ENCODE measurements around the gene SBNO2. TPM values are rescaled to one million over a fixed set of nuclear protein-coding genes. Genes with fewer than 3 reads are reported as not detected.

SBNO2 gene
- total RNA-seq, 1 donor from 2014 or later: 61.6 TPM

DNA sequence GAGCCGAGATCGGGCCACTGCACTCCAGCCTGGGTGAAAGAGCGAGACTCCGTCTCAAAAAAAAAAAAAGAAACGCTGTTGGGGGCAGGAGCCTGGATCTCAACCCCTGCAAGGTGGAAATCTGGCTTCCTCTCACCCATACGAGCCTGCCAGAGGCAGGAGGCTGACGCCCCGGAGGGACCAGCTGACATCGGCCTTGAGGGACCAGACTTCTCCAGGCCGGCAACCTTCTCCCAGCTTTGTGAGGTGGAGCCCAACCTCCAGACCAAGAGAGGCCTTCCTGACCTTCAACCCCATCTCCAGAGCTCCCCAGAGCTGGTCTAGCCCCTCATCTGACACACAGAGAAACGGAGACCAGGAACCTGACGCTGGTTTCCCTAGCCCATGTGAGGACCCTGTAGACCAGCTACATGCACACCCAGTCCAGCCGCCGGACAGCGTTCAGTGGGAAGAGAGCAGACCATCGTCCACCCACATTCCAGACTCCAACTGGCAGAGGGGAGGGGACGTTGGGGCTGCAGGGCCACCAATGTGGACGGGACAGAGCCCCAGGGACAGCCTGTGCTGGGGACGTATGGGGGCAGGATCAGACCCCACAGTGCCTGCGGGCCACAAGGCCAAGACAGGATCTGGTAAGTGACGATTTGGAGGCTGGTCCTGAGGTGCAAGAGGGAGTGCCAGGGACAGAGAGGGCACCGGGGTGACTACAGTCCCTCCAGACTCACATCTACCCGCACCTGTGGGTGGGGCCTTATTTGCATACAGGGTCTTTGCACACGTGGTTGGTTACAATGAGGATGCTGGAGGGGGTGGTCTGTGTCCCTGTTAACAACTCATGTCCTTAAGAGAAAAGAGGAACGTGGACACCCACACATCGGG, 11.4 kb downstream of the SBNO2 start:
- Mint-ChIP-seq H3K36me3 (ENCODE audit: unreplicated experiment) (peaks cover 2% of the 10 kb centered on the region), H3K4me3 (ENCODE audit: unreplicated experiment) (no peak overlapping the region), H3K9me3 (ENCODE audit: unreplicated experiment) (no peaks in the 10 kb centered on the region), H3K27me3 (ENCODE audit: unreplicated experiment) (no peaks in the 10 kb centered on the region), H3K27ac (ENCODE audit: unreplicated experiment) (peak overlapping the region; percentile 27), H3K4me1 (ENCODE audit: unreplicated experiment) (peaks cover 12% of the 10 kb centered on the region)
- TF ChIP-seq, protein P1, sequence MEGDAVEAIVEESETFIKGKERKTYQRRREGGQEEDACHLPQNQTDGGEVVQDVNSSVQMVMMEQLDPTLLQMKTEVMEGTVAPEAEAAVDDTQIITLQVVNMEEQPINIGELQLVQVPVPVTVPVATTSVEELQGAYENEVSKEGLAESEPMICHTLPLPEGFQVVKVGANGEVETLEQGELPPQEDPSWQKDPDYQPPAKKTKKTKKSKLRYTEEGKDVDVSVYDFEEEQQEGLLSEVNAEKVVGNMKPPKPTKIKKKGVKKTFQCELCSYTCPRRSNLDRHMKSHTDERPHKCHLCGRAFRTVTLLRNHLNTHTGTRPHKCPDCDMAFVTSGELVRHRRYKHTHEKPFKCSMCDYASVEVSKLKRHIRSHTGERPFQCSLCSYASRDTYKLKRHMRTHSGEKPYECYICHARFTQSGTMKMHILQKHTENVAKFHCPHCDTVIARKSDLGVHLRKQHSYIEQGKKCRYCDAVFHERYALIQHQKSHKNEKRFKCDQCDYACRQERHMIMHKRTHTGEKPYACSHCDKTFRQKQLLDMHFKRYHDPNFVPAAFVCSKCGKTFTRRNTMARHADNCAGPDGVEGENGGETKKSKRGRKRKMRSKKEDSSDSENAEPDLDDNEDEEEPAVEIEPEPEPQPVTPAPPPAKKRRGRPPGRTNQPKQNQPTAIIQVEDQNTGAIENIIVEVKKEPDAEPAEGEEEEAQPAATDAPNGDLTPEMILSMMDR (IDR thresholded peaks at IDR 0.05): no peak
- no peak for DNase-seq (ENCODE audit: extremely low spot score, unreplicated experiment)

- DNase-seq (ENCODE audit: extremely low spot score, unreplicated experiment): no peak
- H3K27me3 Mint-ChIP-seq (ENCODE audit: unreplicated experiment): no peaks in the 10 kb centered on the region
- TF ChIP-seq, protein P1 (IDR thresholded peaks at IDR 0.05): no peak
- H3K27ac Mint-ChIP-seq (ENCODE audit: unreplicated experiment): no peak overlapping the region
- peaks cover 2% of the 10 kb centered on the region for H3K36me3 Mint-ChIP-seq (ENCODE audit: unreplicated experiment)
- H3K4me1 Mint-ChIP-seq (ENCODE audit: unreplicated experiment): peaks cover 12% of the 10 kb centered on the region
- H3K4me3 Mint-ChIP-seq (ENCODE audit: unreplicated experiment): no peak overlapping the region
- H3K9me3 Mint-ChIP-seq (ENCODE audit: unreplicated experiment): no peaks in the 10 kb centered on the region
Observed at GRCh38 chr19:1161716-1162115, 12.4 kb downstream of the SBNO2 start.

GRCh38 chr19:1159864-1160595, 14.0 kb downstream of the SBNO2 start:
- no peak overlapping the region for H3K27ac Mint-ChIP-seq (ENCODE audit: unreplicated experiment)
- no peak overlapping the region for H3K4me3 Mint-ChIP-seq (ENCODE audit: unreplicated experiment)
- H3K9me3 Mint-ChIP-seq (ENCODE audit: unreplicated experiment): no peaks in the 10 kb centered on the region

DNA sequence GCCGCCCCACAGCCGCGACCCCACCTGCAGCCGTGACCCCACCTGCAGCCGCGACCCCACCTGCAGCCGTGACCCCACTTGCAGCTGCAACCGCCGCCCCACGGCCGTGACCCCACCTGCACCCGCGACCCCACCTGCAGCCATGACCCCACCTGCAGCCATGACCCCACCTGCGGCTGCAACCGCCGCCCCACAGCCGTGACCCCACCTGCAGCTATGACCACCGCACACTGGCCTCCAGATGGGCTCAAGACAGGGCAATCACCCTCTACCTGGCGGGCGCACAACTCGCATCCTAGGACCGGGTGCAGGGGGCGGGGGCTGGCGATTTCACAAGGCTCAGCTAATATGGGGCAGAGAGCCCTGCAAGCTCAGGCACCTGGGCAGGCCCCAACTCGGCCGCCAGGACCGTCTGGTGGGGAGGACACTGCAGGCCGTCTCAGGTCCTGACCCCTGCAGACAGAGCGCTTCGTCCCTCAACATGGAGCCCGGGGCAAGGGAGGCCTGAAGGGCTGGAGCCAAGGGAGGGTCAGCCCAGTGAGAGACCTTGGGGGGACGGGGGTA, 15.1 kb downstream of the SBNO2 start:
- TF ChIP-seq, protein P1 (IDR thresholded peaks at IDR 0.05): no peak
- H3K9me3 Mint-ChIP-seq (ENCODE audit: unreplicated experiment): no peaks in the 10 kb centered on the region
- H3K4me1 Mint-ChIP-seq (ENCODE audit: unreplicated experiment): peaks cover 23% of the 10 kb centered on the region
- H3K27me3 Mint-ChIP-seq (ENCODE audit: unreplicated experiment): no peaks in the 10 kb centered on the region
- H3K4me3 Mint-ChIP-seq (ENCODE audit: unreplicated experiment): no peak overlapping the region
- peaks cover 2% of the 10 kb centered on the region for H3K36me3 Mint-ChIP-seq (ENCODE audit: unreplicated experiment)
- no peak for DNase-seq (ENCODE audit: extremely low spot score, unreplicated experiment)
- H3K27ac Mint-ChIP-seq (ENCODE audit: unreplicated experiment): no peak overlapping the region

More at GRCh38 chr19:1159864-1160595, 14.0 kb downstream of the SBNO2 start:
- TF ChIP-seq, protein P1 (IDR thresholded peaks at IDR 0.05): no peak
- Mint-ChIP-seq H3K36me3 (ENCODE audit: unreplicated experiment) (peaks cover 2% of the 10 kb centered on the region), H3K4me1 (ENCODE audit: unreplicated experiment) (peaks cover 20% of the 10 kb centered on the region), H3K27me3 (ENCODE audit: unreplicated experiment) (no peaks in the 10 kb centered on the region)
- no peak for DNase-seq (ENCODE audit: extremely low spot score, unreplicated experiment)

Data from osteocyte (in vitro differentiated cells).